ENCODE data around the gene PTPRO.

DNA sequence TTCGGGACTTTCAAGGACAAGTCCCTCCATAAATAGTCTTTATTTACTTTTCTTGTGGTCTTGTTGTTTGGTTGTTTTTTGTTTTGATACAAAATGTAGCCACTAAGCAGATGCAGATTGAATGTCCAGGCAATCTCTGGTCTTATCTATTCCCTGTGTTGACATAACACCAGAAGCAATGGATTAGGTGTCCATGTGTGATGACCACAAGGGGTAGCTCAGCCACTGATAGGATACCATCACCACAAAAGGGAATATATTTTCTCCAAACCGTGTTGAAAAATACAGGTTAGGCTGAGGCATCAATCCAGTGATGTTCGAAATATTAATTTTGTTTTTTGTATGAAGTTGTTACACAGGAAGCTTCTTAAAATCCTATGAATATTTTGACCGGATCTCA, 270.6 kb downstream of the PTPRO start:
- TF ChIP-seq, protein P1, sequence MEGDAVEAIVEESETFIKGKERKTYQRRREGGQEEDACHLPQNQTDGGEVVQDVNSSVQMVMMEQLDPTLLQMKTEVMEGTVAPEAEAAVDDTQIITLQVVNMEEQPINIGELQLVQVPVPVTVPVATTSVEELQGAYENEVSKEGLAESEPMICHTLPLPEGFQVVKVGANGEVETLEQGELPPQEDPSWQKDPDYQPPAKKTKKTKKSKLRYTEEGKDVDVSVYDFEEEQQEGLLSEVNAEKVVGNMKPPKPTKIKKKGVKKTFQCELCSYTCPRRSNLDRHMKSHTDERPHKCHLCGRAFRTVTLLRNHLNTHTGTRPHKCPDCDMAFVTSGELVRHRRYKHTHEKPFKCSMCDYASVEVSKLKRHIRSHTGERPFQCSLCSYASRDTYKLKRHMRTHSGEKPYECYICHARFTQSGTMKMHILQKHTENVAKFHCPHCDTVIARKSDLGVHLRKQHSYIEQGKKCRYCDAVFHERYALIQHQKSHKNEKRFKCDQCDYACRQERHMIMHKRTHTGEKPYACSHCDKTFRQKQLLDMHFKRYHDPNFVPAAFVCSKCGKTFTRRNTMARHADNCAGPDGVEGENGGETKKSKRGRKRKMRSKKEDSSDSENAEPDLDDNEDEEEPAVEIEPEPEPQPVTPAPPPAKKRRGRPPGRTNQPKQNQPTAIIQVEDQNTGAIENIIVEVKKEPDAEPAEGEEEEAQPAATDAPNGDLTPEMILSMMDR (IDR thresholded peaks at IDR 0.05): no peak
- TF ChIP-seq POLR2A (IDR thresholded peaks at IDR 0.05): no peak
